Fibroblast of lung (primary cell): ENCODE measurements around the gene TMTC2. TPM values are rescaled to one million over a fixed set of nuclear protein-coding genes. Genes with fewer than 3 reads are reported as not detected.

Source experiments
- DNase-seq, 2 donors: peaks; one replicate each; pipeline versions ENCODE4 v3.0.0 to v3.0.0-alpha.2; 2010; ENCODE audit warnings: low read depth in 2 of 2
- H2AFZ ChIP-seq: 2 replicates; pipeline ENCODE4 v1.5.1; 2012; ENCODE audit warnings: low read length, control low read depth, inconsistent platforms
- H3K27ac ChIP-seq: 2 replicates; pipeline ENCODE4 v1.5.1; 2011; ENCODE audit warnings: low read length, control low read depth; ENCODE audit not compliant: insufficient read depth
- H3K27me3 ChIP-seq: 2 replicates; pipeline ENCODE4 v1.5.1; 2011; ENCODE audit warnings: mild to moderate bottlenecking, low read length; ENCODE audit not compliant: control insufficient read depth, insufficient read depth
- H3K36me3 ChIP-seq: 2 replicates; pipeline ENCODE4 v1.5.1; 2011; ENCODE audit warnings: low read length; ENCODE audit not compliant: control insufficient read depth, insufficient read depth
- H3K4me1 ChIP-seq: 2 replicates; pipeline ENCODE4 v1.5.1; 2011; ENCODE audit warnings: low read length; ENCODE audit not compliant: control insufficient read depth, insufficient read depth; ENCODE audit errors: extremely low read depth
- H3K4me2 ChIP-seq: 2 replicates; pipeline ENCODE4 v1.5.1; 2011; ENCODE audit warnings: low read length, control low read depth; ENCODE audit not compliant: insufficient read depth; ENCODE audit errors: extremely low read depth
- H3K4me3 ChIP-seq, 4 experiments: fragments of 200-600 bp in 1 of 4; sonication (generic) in 1 of 4; replicated peaks in 1 of 4; 2 replicates each; pipeline ENCODE4 v1.5.1; 2011 to 2016; ENCODE audit warnings: low read length in 4 of 4, low read depth in 3 of 4, mild to moderate bottlenecking in 3 of 4, control low read depth in 2 of 4, inconsistent platforms in 1 of 4, mixed read lengths in 1 of 4; ENCODE audit not compliant: insufficient read depth in 1 of 4; ENCODE audit errors: control extremely low read depth in 1 of 4
- H3K79me2 ChIP-seq: 2 replicates; pipeline ENCODE4 v1.5.1; 2012; ENCODE audit warnings: mild to moderate bottlenecking, low read length, inconsistent platforms; ENCODE audit not compliant: control insufficient read depth, insufficient read depth
- H3K9ac ChIP-seq: 2 replicates; pipeline ENCODE4 v1.5.1; 2011; ENCODE audit warnings: mild to moderate bottlenecking, low read length, control low read depth; ENCODE audit not compliant: insufficient read depth
- H3K9me3 ChIP-seq: 2 replicates; pipeline ENCODE4 v1.5.1; 2012; ENCODE audit warnings: low read depth, low read length; ENCODE audit not compliant: control insufficient read depth, insufficient read depth
- H4K20me1 ChIP-seq: 2 replicates; pipeline ENCODE4 v1.5.1; 2011; ENCODE audit warnings: low read length; ENCODE audit not compliant: control insufficient read depth, insufficient read depth; ENCODE audit errors: extremely low read depth
- EZH2 ChIP-seq: IDR thresholded peaks from 2 replicates; pipeline ENCODE4 v1.5.1; 2012; ENCODE audit warnings: low read length, control low read depth, mild to moderate bottlenecking; ENCODE audit errors: missing control alignments
- polyA plus RNA-seq, 2 donors: library from polyadenylated mRNA; depleted of rRNA in 1 of 2; stranded (reverse) in 1 of 2; unstranded in 1 of 2; fragments of >200 nt; gene quantifications; 2 replicates each; pipeline ENCODE4 v1.2.1, GENCODE V29; 2011 to 2012; ENCODE audit warnings: missing spikeins in 1 of 2
- total RNA-seq: library from RNA; depleted of rRNA; stranded (reverse); fragments of >200 nt; gene quantifications from 2 replicates; pipeline ENCODE4 v1.2.1, GENCODE V29; 2014
- TF ChIP-seq, protein P1 (sequence below), 2 donors: IDR thresholded peaks in 1 of 2; conservative IDR thresholded peaks in 1 of 2; 1 replicate in 1 of 2; 2 replicates in 1 of 2; pipeline ENCODE4 v1.5.1; 2011 to 2012; ENCODE audit warnings: low read length in 2 of 2, control low read depth in 1 of 2, inconsistent platforms in 1 of 2, low read depth in 1 of 2, mild to moderate bottlenecking in 1 of 2

Gene TMTC2
- total and polyA plus RNA-seq, 2 donors (not counting 1 experiment from before 2014, with no cell fraction given): 3.5 to 9.7 TPM

DNA sequence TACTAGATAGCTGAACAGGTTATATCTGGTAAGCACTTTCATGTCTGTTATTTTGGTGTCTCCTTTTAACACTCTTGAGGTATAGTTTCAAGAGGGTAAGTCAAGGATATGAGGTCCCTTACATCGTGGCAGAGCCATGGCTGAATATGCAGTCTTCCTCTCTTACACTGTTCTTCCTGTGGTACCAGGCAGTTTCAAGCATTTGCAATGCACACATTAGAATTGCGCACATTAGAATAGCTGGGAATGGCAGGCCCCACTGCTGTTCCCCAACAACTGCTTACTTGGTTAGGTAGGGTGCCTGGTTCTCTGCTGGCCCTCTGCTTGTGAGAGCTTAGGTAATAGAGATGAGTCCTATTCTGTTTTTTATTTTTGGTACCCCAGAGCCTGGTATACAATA is 41.2 kb downstream of the TMTC2 start:
- Histone ChIP-seq H3K27me3 (no peaks in the 10 kb centered on the region), H3K79me2 (no peaks in the 10 kb centered on the region), H4K20me1 (no peaks in the 10 kb centered on the region), H3K4me2 (no peak overlapping the region), H2AFZ (no peak overlapping the region), H3K9ac (no peak overlapping the region), H3K4me3 (no peak overlapping the region), H3K27ac (no peak overlapping the region), H3K4me1 (no peaks in the 10 kb centered on the region), H3K9me3 (no peaks in the 10 kb centered on the region), H3K36me3 (no peaks in the 10 kb centered on the region)
- TF ChIP-seq, protein P1, sequence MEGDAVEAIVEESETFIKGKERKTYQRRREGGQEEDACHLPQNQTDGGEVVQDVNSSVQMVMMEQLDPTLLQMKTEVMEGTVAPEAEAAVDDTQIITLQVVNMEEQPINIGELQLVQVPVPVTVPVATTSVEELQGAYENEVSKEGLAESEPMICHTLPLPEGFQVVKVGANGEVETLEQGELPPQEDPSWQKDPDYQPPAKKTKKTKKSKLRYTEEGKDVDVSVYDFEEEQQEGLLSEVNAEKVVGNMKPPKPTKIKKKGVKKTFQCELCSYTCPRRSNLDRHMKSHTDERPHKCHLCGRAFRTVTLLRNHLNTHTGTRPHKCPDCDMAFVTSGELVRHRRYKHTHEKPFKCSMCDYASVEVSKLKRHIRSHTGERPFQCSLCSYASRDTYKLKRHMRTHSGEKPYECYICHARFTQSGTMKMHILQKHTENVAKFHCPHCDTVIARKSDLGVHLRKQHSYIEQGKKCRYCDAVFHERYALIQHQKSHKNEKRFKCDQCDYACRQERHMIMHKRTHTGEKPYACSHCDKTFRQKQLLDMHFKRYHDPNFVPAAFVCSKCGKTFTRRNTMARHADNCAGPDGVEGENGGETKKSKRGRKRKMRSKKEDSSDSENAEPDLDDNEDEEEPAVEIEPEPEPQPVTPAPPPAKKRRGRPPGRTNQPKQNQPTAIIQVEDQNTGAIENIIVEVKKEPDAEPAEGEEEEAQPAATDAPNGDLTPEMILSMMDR (conservative IDR thresholded peaks at IDR 0.05 in 1 of 2, IDR thresholded peaks at IDR 0.05 in 1 of 2; ENCODE audit: low read depth in 1 of 2, low read length in 2 of 2): no peak
- no peak for TF ChIP-seq EZH2
- no peak for DNase-seq

DNA sequence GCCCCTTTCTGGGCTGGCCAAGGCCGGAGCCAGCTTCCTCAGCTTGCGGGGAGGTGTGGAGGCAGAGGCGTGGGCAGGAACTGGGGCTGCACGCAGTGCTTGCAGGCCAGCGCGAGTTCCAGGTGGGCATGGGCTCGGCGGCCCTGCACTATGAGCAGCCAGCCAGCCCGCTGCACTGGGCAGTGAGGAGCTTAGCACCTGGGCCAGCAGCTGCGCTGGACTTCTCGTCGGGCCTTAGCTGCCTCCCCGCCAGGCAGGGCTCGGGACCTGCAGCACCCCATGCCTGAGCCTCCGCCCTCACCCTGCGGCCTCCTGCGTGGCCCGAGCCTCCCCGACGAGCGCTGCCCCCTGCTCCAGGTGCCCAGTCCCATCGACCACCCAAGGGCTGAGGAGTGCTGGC is 42.0 kb downstream of the TMTC2 start:
- H3K9me3 ChIP-seq: no peaks in the 10 kb centered on the region
- H3K79me2 ChIP-seq: no peaks in the 10 kb centered on the region
- no peaks in the 10 kb centered on the region for H4K20me1 ChIP-seq
- no peak overlapping the region for H2AFZ ChIP-seq
- TF ChIP-seq, protein P1 (conservative IDR thresholded peaks at IDR 0.05 in 1 of 2, IDR thresholded peaks at IDR 0.05 in 1 of 2; ENCODE audit: low read depth in 1 of 2, low read length in 2 of 2): no peak
- no peak for TF ChIP-seq EZH2
- no peaks in the 10 kb centered on the region for H3K4me1 ChIP-seq
- no peak overlapping the region for H3K27ac ChIP-seq
- no peak for DNase-seq
- no peaks in the 10 kb centered on the region for H3K27me3 ChIP-seq
- no peak overlapping the region for H3K9ac ChIP-seq
- no peaks in the 10 kb centered on the region for H3K36me3 ChIP-seq
- no peak overlapping the region for H3K4me3 ChIP-seq
- no peak overlapping the region for H3K4me2 ChIP-seq

DNA sequence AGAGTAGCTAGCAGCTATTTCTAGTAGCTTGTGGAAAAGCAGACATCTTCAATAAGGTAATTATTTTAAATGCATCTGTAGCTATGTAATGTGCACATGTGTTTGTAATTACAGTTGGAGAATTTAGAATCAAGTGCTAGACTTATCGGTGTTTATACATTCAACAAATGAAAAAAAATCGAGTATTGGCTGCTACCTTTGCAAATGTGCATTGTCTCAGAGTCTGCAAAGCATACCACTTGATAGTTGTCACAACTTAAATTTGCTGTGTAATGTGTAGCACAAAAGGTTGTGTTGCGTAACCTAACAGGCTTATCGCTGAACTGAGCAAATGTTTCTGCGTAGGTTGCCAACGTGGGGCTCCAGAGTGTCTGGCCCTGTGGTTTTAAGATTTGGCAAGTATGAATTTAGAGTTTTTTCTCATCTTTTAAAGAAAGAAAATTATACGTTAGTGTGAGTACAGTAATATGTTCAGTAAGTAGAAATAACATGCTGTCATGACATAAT is 44.3 kb downstream of the TMTC2 start:
- TF ChIP-seq, protein P1 (conservative IDR thresholded peaks at IDR 0.05 in 1 of 2, IDR thresholded peaks at IDR 0.05 in 1 of 2; ENCODE audit: low read depth in 1 of 2, low read length in 2 of 2): no peak
- Histone ChIP-seq H3K4me1 (no peaks in the 10 kb centered on the region), H3K4me3 (no peak overlapping the region), H3K9ac (no peak overlapping the region), H2AFZ (no peak overlapping the region), H3K27ac (no peak overlapping the region), H4K20me1 (no peaks in the 10 kb centered on the region), H3K79me2 (no peaks in the 10 kb centered on the region), H3K4me2 (no peak overlapping the region), H3K9me3 (no peaks in the 10 kb centered on the region), H3K36me3 (no peaks in the 10 kb centered on the region), H3K27me3 (no peaks in the 10 kb centered on the region)
- DNase-seq: peak; percentile 72 to 92
